CD4-positive, alpha-beta T cell (primary cell): ENCODE results near the gene EML6. TPM values are rescaled to one million over a fixed set of nuclear protein-coding genes. Genes with fewer than 3 reads are reported as not detected.

Experiments
- ATAC-seq: fragments of 200-7000 bp; cut with Tn5 transposase; one replicate; pipeline ENCODE4 v1.10.0; 2022; ENCODE audit warnings: mild to moderate bottlenecking; ENCODE audit not compliant: poor library complexity
- CTCF ChIA-PET: fragments of 350-600 bp; sonication (Branson Sonifier 250); formaldehyde crosslinking; loops from one replicate; lab custom pipeline; 2021; ENCODE audit warnings: antibody characterized with exemption, inconsistent platforms; lab: Charles Lee
- POLR2A ChIA-PET: fragments of 350-600 bp; sonication (Branson Sonifier 250); formaldehyde crosslinking; loops from one replicate; lab custom pipeline; 2021; ENCODE audit warnings: antibody characterized with exemption, inconsistent platforms; lab: Charles Lee
- DNase-seq, 14 experiments: peaks; one replicate each; pipeline ENCODE4 v3.0.0-alpha.2; 2013 to 2020; ENCODE audit warnings: mixed read lengths in 2 of 14
- H3K27ac ChIP-seq, 2 donors: one replicate each; pipeline versions ENCODE4 v1.5.1 to v1.7.0; 2013; ENCODE audit warnings: low read length in 2 of 2, low read depth in 1 of 2, mild to moderate bottlenecking in 1 of 2
- H3K27me3 ChIP-seq, 2 experiments: 1 replicate in 1 of 2; 2 replicates in 1 of 2; pipeline versions ENCODE4 v1.6.1 to v1.7.0; 2013; ENCODE audit warnings: low read length in 2 of 2, control low read depth in 1 of 2, mild to moderate bottlenecking in 1 of 2, moderate library complexity in 1 of 2; ENCODE audit not compliant: insufficient read depth in 2 of 2, control insufficient read depth in 1 of 2
- H3K36me3 ChIP-seq: one replicate; pipeline ENCODE4 v1.6.1; 2013; ENCODE audit warnings: low read length, control low read depth; ENCODE audit not compliant: insufficient read depth
- H3K4me1 ChIP-seq: one replicate; pipeline ENCODE4 v1.6.1; 2013; ENCODE audit warnings: low read length, control low read depth; ENCODE audit not compliant: insufficient read depth
- H3K4me3 ChIP-seq: one replicate; pipeline ENCODE4 v1.5.1; 2013; ENCODE audit warnings: mild to moderate bottlenecking, low read length, moderate library complexity
- H3K9me3 ChIP-seq, 2 experiments: 1 replicate in 1 of 2; 2 replicates in 1 of 2; pipeline versions ENCODE4 v1.6.1 to v1.7.0; 2013; ENCODE audit warnings: low read length in 2 of 2, mild to moderate bottlenecking in 2 of 2, control low read depth in 1 of 2, moderate library complexity in 1 of 2; ENCODE audit not compliant: control insufficient read depth in 1 of 2, insufficient read depth in 1 of 2
- H3K27ac Mint-ChIP-seq: one replicate; pipeline ENCODE4 v1.8.0; 2020; ENCODE audit warnings: mixed read lengths
- H3K27me3 Mint-ChIP-seq: one replicate; pipeline ENCODE4 v1.8.0; 2021; ENCODE audit warnings: mixed read lengths
- H3K36me3 Mint-ChIP-seq: one replicate; pipeline ENCODE4 v1.8.0; 2021; ENCODE audit warnings: low read depth, mixed read lengths
- H3K4me1 Mint-ChIP-seq: one replicate; pipeline ENCODE4 v1.8.0; 2021; ENCODE audit warnings: low read depth, mixed read lengths
- H3K4me3 Mint-ChIP-seq: one replicate; pipeline ENCODE4 v1.8.0; 2020; ENCODE audit warnings: mild to moderate bottlenecking, mixed read lengths
- H3K9me3 Mint-ChIP-seq: one replicate; pipeline ENCODE4 v1.8.0; 2020; ENCODE audit warnings: mixed read lengths
- intact Hi-C, 2 experiments: fragments of 100-400 bp; cut with DNase I in 1 of 2; cut with micrococcal nuclease in 1 of 2; formaldehyde crosslinking; loops; one replicate each; pipeline versions ENCODE4 v1.15.1 to v1.9.0; 2023 to 2025; cut with DNase I, micrococcal nuclease
- total RNA-seq, 174 experiments: library from RNA in 2 of 174; stranded (reverse) in 2 of 174; gene quantifications; one replicate each; pipeline ENCODE4 v1.2.3 and lab custom pipeline; 2021 to 2026
- TF ChIP-seq, protein P1 (sequence below): fragments of 200-600 bp; IDR thresholded peaks from one replicate; pipeline ENCODE4 v1.8.0; 2022; ENCODE audit warnings: antibody characterized with exemption, mild to moderate bottlenecking

Gene EML6
- total RNA-seq, 2 experiments from 2014 or later: 0.22 to 0.34 TPM

DNA sequence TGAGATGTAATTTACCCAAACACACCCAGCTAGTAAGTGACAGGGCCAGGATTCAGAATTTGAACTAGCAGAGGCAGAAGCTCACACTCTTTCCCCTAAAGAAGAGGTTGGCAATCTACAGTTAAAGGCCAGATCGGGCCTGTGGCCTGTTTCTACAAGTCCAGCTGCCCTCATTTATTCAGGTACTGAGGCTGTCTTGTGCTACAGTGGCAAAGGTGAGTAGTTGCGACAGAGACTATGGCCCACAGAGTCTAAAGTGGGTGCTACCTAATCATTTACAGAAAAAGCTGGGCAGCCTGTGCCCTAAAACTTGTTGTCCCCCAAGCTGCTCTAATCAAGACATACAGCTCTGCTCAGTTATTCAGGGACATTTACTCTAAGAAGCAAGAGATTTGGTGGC is 240.0 kb downstream of the EML6 start:
- TF ChIP-seq, protein P1, sequence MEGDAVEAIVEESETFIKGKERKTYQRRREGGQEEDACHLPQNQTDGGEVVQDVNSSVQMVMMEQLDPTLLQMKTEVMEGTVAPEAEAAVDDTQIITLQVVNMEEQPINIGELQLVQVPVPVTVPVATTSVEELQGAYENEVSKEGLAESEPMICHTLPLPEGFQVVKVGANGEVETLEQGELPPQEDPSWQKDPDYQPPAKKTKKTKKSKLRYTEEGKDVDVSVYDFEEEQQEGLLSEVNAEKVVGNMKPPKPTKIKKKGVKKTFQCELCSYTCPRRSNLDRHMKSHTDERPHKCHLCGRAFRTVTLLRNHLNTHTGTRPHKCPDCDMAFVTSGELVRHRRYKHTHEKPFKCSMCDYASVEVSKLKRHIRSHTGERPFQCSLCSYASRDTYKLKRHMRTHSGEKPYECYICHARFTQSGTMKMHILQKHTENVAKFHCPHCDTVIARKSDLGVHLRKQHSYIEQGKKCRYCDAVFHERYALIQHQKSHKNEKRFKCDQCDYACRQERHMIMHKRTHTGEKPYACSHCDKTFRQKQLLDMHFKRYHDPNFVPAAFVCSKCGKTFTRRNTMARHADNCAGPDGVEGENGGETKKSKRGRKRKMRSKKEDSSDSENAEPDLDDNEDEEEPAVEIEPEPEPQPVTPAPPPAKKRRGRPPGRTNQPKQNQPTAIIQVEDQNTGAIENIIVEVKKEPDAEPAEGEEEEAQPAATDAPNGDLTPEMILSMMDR: no peak
- peaks cover 7% of the 10 kb centered on the region for H3K9me3 Mint-ChIP-seq
- Histone ChIP-seq H3K4me1 (peaks cover 37% of the 10 kb centered on the region), H3K27ac (no peak overlapping the region), H3K36me3 (no peaks in the 10 kb centered on the region), H3K27me3 (no peaks in the 10 kb centered on the region), H3K9me3 (peaks cover 0 to 19% of the 10 kb centered on the region in 2 experiments), H3K4me3 (no peak overlapping the region)
- no peaks in the 10 kb centered on the region for H3K27me3 Mint-ChIP-seq
- H3K4me3 Mint-ChIP-seq: no peak overlapping the region
- no peak overlapping the region for H3K27ac Mint-ChIP-seq
- ChIA-PET CTCF (interaction anchor here (0.9 kb wide), 1 partner anchor 9 kb away, joined by 4 read pairs; no protein-coding TSS in a partner anchor), POLR2A (interaction anchor here (1.1 kb wide), 1 partner anchor 20 kb away, joined by 3 read pairs; no protein-coding TSS in a partner anchor)
- DNase-seq (no peak), ATAC-seq (no peak)
- peaks cover 36% of the 10 kb centered on the region for H3K4me1 Mint-ChIP-seq
- peaks cover 18% of the 10 kb centered on the region for H3K36me3 Mint-ChIP-seq
- intact Hi-C loops: no loop called here

DNA sequence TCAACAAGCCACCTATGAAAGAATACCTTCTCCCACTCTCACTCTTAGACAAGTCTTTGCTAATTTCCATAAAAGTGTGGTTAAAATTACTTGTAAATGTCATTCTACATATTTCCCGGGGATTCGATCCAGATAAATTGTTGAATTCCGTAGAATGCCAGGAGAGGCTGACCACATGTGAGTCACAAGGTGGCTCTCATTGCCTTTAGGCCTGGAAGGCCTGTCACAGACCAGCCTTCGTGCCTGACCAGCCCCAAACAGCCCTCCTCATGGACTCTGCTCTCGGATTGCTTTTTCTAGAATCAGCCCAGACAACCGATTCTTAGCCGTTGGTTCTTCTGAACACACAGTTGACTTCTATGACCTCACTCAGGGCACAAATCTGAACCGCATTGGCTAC is 240.8 kb downstream of the EML6 start:
- Histone ChIP-seq H3K27me3 (no peaks in the 10 kb centered on the region), H3K4me1 (peaks cover 37% of the 10 kb centered on the region), H3K4me3 (no peak overlapping the region), H3K36me3 (no peaks in the 10 kb centered on the region), H3K9me3 (peaks cover 0 to 22% of the 10 kb centered on the region in 2 experiments), H3K27ac (no peak overlapping the region)
- ChIA-PET POLR2A (interaction anchor here (1.1 kb wide), 1 partner anchor 19 kb away, joined by 3 read pairs; no protein-coding TSS in a partner anchor), CTCF (no interaction called here)
- intact Hi-C loops: no loop called here
- TF ChIP-seq, protein P1: no peak
- Mint-ChIP-seq H3K27ac (peak overlapping the region; percentile 55), H3K27me3 (no peaks in the 10 kb centered on the region), H3K9me3 (peaks cover 7% of the 10 kb centered on the region), H3K36me3 (peaks cover 26% of the 10 kb centered on the region), H3K4me1 (peaks cover 36% of the 10 kb centered on the region), H3K4me3 (no peak overlapping the region)
- ATAC-seq (no peak), DNase-seq (no peak)

DNA sequence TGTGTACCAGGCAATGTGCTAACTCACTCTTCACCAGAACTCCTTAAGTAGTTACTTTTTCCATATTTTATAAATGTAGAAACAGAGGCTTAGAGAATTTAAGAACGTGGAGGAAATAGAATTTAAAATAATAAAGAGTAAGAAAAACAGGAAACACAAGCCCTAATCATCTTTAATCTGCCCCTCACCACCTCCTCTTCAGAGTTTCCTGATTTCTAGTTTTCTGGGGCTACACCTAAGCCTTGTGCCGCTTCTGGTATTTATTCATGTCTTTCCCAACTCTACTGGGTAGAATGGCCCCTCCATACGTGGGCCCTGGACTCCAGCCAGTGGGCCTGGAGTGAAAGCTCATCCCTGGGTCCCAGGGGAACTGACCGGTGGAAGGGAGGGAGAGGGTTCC is 241.4 kb downstream of the EML6 start:
- Histone ChIP-seq H3K9me3 (peaks cover 0 to 22% of the 10 kb centered on the region in 2 experiments), H3K27me3 (no peaks in the 10 kb centered on the region), H3K4me3 (no peak overlapping the region), H3K36me3 (peaks cover under 1% of the 10 kb centered on the region), H3K4me1 (peaks cover 37% of the 10 kb centered on the region), H3K27ac (no peak overlapping the region)
- POLR2A ChIA-PET: interaction anchor here (0.8 kb wide), 1 partner anchor 12 kb away, joined by 3 read pairs; no protein-coding TSS in a partner anchor
- H3K9me3 Mint-ChIP-seq: peaks cover 7% of the 10 kb centered on the region
- H3K4me3 Mint-ChIP-seq: peak overlapping the region; percentile 49
- TF ChIP-seq, protein P1: no peak
- H3K27me3 Mint-ChIP-seq: no peaks in the 10 kb centered on the region
- H3K4me1 Mint-ChIP-seq: peaks cover 36% of the 10 kb centered on the region
- H3K36me3 Mint-ChIP-seq: peaks cover 31% of the 10 kb centered on the region
- ATAC-seq: no peak
- CTCF ChIA-PET: no interaction called here
- intact Hi-C loops: no loop called here
- DNase-seq: peak in 1 of 14 experiments; percentile 9
- peak overlapping the region; percentile 55 for H3K27ac Mint-ChIP-seq
